CD4-positive, alpha-beta T cell treated with Interleukin-2 at 100 ng/mL for 4 hours (primary cell): ENCODE results near the gene LBHD2.

Source experiments
- DNase-seq: peaks from one replicate; pipeline ENCODE4 v3.0.0-alpha.2; 2020; ENCODE audit warnings: low spot score

LBHD2 gene

GRCh38 chr14:103121121-103121845 lies 37.3 kb downstream of the LBHD2 start:
- no peak for DNase-seq

- no peak for DNase-seq
Measured at GRCh38 chr14:103121846-103122584, 38.0 kb downstream of the LBHD2 start.

- no peak for DNase-seq
Measured at GRCh38 chr14:103122585-103122946, 38.6 kb downstream of the LBHD2 start.

- DNase-seq: no peak
Measured at GRCh38 chr14:103122947-103123633, 39.1 kb downstream of the LBHD2 start, which contains the start of gene TNFAIP2. Gene TNFAIP2 (plus strand): TSS chr14:103123461. CDS start chr14:103126458, 2,997 bp downstream.

GRCh38 chr14:103123634-103124500 lies 39.9 kb downstream of the LBHD2 start:
- no peak for DNase-seq

- no peak for DNase-seq
Measured at GRCh38 chr14:103124501-103125001, 40.5 kb downstream of the LBHD2 start.

GRCh38 chr14:103125098-103126070 lies 41.4 kb downstream of the LBHD2 start:
- no peak for DNase-seq

- no peak for DNase-seq
Measured at GRCh38 chr14:103126088-103126872, 42.3 kb downstream of the LBHD2 start.

- no peak for DNase-seq
Measured at GRCh38 chr14:103126873-103127304, 42.9 kb downstream of the LBHD2 start.

- no peak for DNase-seq
Measured at GRCh38 chr14:103127356-103127755, 43.3 kb downstream of the LBHD2 start.

- DNase-seq: no peak
Measured at GRCh38 chr14:103127861-103128598, 44.0 kb downstream of the LBHD2 start.

- no peak for DNase-seq
Measured at GRCh38 chr14:103128631-103129300, 44.8 kb downstream of the LBHD2 start.

- no peak for DNase-seq
Measured at GRCh38 chr14:103129301-103130016, 45.4 kb downstream of the LBHD2 start.

GRCh38 chr14:103130017-103130764 lies 46.2 kb downstream of the LBHD2 start:
- DNase-seq: no peak

GRCh38 chr14:103130965-103131364 lies 47.0 kb downstream of the LBHD2 start:
- DNase-seq: no peak

- DNase-seq: no peak
Measured at GRCh38 chr14:103131580-103131979, 47.6 kb downstream of the LBHD2 start.
